ENCODE data around the gene PCYOX1L.

Gene PCYOX1L

GRCh38 chr5:149360272-149360671, 2.4 kb downstream of the PCYOX1L start:
- peaks cover 0 to 12% (median 9%) of the 10 kb centered on the region in 4 donors for H3K4me1 ChIP-seq
- no peak for DNase-seq
- H3K36me3 ChIP-seq: peaks cover 0 to 5% (median 0%) of the 10 kb centered on the region in 3 donors
- no peaks in the 10 kb centered on the region for H3K27me3 ChIP-seq
- TF ChIP-seq, protein P1, sequence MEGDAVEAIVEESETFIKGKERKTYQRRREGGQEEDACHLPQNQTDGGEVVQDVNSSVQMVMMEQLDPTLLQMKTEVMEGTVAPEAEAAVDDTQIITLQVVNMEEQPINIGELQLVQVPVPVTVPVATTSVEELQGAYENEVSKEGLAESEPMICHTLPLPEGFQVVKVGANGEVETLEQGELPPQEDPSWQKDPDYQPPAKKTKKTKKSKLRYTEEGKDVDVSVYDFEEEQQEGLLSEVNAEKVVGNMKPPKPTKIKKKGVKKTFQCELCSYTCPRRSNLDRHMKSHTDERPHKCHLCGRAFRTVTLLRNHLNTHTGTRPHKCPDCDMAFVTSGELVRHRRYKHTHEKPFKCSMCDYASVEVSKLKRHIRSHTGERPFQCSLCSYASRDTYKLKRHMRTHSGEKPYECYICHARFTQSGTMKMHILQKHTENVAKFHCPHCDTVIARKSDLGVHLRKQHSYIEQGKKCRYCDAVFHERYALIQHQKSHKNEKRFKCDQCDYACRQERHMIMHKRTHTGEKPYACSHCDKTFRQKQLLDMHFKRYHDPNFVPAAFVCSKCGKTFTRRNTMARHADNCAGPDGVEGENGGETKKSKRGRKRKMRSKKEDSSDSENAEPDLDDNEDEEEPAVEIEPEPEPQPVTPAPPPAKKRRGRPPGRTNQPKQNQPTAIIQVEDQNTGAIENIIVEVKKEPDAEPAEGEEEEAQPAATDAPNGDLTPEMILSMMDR (IDR thresholded peaks at IDR 0.05): no peak
- intact Hi-C loops (cut with DNase I; ENCODE audit: low total_unique reads): no loop called here
- H3K4me3 ChIP-seq: no peak overlapping the region
- no peak overlapping the region for H3K27ac ChIP-seq
- H3K9me3 ChIP-seq: no peaks in the 10 kb centered on the region

DNA sequence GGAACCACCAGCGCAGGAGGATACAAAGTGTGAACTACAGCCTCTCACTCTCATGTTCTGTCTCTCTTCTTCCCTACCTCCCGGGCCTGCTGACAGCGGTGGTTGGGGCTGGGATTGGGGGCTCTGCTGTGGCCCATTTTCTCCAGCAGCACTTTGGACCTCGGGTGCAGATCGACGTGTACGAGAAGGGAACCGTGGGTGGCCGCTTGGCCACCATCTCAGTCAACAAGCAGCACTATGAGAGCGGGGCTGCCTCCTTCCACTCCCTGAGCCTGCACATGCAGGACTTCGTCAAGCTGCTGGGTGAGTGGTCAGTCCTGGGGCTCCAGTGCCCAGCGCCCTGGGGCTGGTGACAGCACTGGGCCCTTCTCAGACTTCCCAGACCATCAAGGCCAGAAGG, 4.7 kb downstream of the PCYOX1L start:
- H3K27me3 ChIP-seq: no peaks in the 10 kb centered on the region
- TF ChIP-seq, protein P1 (IDR thresholded peaks at IDR 0.05): no peak
- H3K27ac ChIP-seq: no peak overlapping the region
- DNase-seq: no peak
- H3K4me1 ChIP-seq: peaks cover 0 to 12% (median 10%) of the 10 kb centered on the region in 4 donors
- H3K9me3 ChIP-seq: no peaks in the 10 kb centered on the region
- H3K4me3 ChIP-seq: no peak overlapping the region
- intact Hi-C loops (cut with DNase I; ENCODE audit: low total_unique reads): no loop called here
- no peaks in the 10 kb centered on the region for H3K36me3 ChIP-seq

DNA sequence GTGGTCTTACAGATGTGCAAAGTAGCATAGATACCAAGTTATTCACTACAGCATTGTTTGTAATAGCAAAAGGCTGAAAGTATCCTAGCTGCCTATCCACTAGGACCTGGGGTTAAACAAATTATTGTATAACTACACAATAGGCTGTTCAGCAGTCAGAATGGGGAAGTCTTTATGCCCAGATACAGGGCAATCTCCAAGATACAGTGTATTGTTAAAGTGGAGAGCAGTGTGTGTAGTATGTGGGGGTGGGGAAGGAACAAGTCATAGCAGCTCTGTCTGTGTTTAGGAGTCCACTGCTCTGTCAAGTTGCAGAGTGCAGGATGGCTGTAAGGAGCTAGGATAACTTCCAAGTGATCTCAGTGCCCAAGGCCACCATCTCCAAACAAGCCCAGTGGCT, 5.5 kb downstream of the PCYOX1L start:
- H3K4me3 ChIP-seq: no peak overlapping the region
- intact Hi-C loops (cut with DNase I; ENCODE audit: low total_unique reads): no loop called here
- H3K9me3 ChIP-seq: no peaks in the 10 kb centered on the region
- TF ChIP-seq, protein P1 (IDR thresholded peaks at IDR 0.05): no peak
- no peaks in the 10 kb centered on the region for H3K36me3 ChIP-seq
- no peaks in the 10 kb centered on the region for H3K27me3 ChIP-seq
- H3K4me1 ChIP-seq: peaks cover 0 to 17% (median 10%) of the 10 kb centered on the region in 4 donors
- H3K27ac ChIP-seq: no peak overlapping the region
- no peak for DNase-seq

DNA sequence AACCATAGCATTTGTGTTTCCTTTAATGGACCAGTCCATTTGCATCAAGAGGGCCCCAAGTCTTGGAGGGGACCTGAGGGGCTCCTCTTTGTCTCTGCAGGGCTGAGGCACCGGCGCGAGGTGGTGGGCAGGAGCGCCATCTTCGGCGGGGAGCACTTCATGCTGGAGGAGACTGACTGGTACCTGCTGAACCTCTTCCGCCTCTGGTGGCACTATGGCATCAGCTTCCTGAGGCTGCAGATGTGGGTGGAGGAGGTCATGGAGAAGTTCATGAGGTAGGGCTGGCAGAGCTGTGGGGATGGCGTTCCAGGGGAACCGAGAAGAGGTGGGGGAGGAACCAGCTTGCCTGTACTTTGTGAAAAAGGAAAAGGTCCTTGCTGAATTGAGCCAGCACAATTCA, 6.1 kb downstream of the PCYOX1L start:
- TF ChIP-seq, protein P1 (IDR thresholded peaks at IDR 0.05): no peak
- Histone ChIP-seq H3K27me3 (no peaks in the 10 kb centered on the region), H3K27ac (no peak overlapping the region), H3K4me1 (peaks cover 0 to 14% (median 8%) of the 10 kb centered on the region in 4 donors), H3K36me3 (no peaks in the 10 kb centered on the region), H3K9me3 (no peaks in the 10 kb centered on the region), H3K4me3 (no peak overlapping the region)
- intact Hi-C loops (cut with DNase I; ENCODE audit: low total_unique reads): no loop called here
- DNase-seq: no peak

DNA sequence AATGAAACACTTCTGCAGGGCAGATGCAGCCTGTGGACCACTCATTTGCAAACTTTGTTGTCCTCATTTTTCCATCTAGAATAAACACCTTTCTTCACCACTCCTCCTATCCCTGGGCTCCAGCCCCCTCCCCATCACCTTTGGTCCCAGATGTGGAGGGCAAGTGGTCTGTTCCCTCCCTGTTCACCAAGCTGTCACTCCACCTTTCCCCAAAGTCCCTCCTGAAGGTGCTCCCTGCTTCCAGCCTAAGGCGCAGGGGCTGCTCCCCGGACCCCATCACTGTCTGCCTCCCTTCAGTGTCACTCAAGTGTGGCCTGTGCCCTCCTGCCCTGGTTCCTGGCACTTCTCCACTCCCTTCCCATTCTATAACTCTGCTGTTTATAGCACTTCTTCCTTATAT, 6.9 kb downstream of the PCYOX1L start:
- H3K36me3 ChIP-seq: no peaks in the 10 kb centered on the region
- TF ChIP-seq, protein P1 (IDR thresholded peaks at IDR 0.05): no peak
- intact Hi-C loops (cut with DNase I; ENCODE audit: low total_unique reads): loop anchor here (5.0 kb wide), 2 partner anchors 78 to 198 kb away; no protein-coding TSS in a partner anchor
- no peak for DNase-seq
- peaks cover 0 to 18% (median 8%) of the 10 kb centered on the region in 4 donors for H3K4me1 ChIP-seq
- no peaks in the 10 kb centered on the region for H3K27me3 ChIP-seq
- H3K27ac ChIP-seq: no peak overlapping the region
- H3K4me3 ChIP-seq: no peak overlapping the region
- H3K9me3 ChIP-seq: no peaks in the 10 kb centered on the region

GRCh38 chr5:149365418-149365817, 7.6 kb downstream of the PCYOX1L start:
- DNase-seq: no peak
- no peaks in the 10 kb centered on the region for H3K9me3 ChIP-seq
- TF ChIP-seq, protein P1 (IDR thresholded peaks at IDR 0.05): no peak
- no peaks in the 10 kb centered on the region for H3K27me3 ChIP-seq
- intact Hi-C loops (cut with DNase I; ENCODE audit: low total_unique reads): loop anchor here (5.0 kb wide), 2 partner anchors 77 to 197 kb away; no protein-coding TSS in a partner anchor
- H3K27ac ChIP-seq: no peak overlapping the region
- H3K36me3 ChIP-seq: no peaks in the 10 kb centered on the region
- H3K4me1 ChIP-seq: peaks cover 0 to 18% (median 10%) of the 10 kb centered on the region in 4 donors
- no peak overlapping the region for H3K4me3 ChIP-seq
